Mesenteric fat pad (tissue), 1 donor: Measurements from ENCODE around the gene IQCC. TPM values are rescaled to one million over a fixed set of nuclear protein-coding genes. Genes with fewer than 3 reads are reported as not detected.

ENCODE experiments used
- DNase-seq: peaks from one replicate; pipeline ENCODE4 v3.0.0-alpha.2; 2020; ENCODE audit warnings: low spot score
- total RNA-seq: library from RNA; stranded (reverse); fragmentation: NEBNext Ultra II Directional; extraction: Animal tissue kit (Norgen Biotek cat#: 25700); gene quantifications from one replicate; pipeline ENCODE4 v1.2.1, GENCODE V29; 2021
- donor health status: DM: yes; HTN: yes; CAD: no.

The IQCC gene
- total RNA-seq, 1 donor from 2014 or later = 0.67 TPM

- no peak for DNase-seq
Measured at GRCh38 chr1:32195531-32195930, 9.9 kb upstream of the IQCC start.

GRCh38 chr1:32195972-32196823, 9.3 kb upstream of the IQCC start:
- DNase-seq = no peak

GRCh38 chr1:32197074-32197473, 8.4 kb upstream of the IQCC start:
- no peak for DNase-seq

- no peak for DNase-seq
Measured at GRCh38 chr1:32197837-32198236, 7.6 kb upstream of the IQCC start.

- no peak for DNase-seq
Measured at GRCh38 chr1:32198237-32199042, 7.0 kb upstream of the IQCC start.

- DNase-seq = no peak
Measured at GRCh38 chr1:32199043-32199716, 6.3 kb upstream of the IQCC start.

- no peak for DNase-seq
Measured at GRCh38 chr1:32199717-32200072, 5.8 kb upstream of the IQCC start.

- no peak for DNase-seq
Measured at GRCh38 chr1:32200226-32201010, 5.1 kb upstream of the IQCC start, which contains the start of gene CCDC28B. CCDC28B (plus strand) TSS chr1:32200595; CDS start chr1:32201936, 1,341 bp downstream.

GRCh38 chr1:32201011-32201855, 4.2 kb upstream of the IQCC start:
- no peak for DNase-seq

- DNase-seq = no peak
Measured at GRCh38 chr1:32204943-32205361, 519 bp upstream of the IQCC start.

- DNase-seq = no peak
Measured at GRCh38 chr1:32208469-32208868, 3.0 kb downstream of the IQCC start.

GRCh38 chr1:32208891-32209328, 3.4 kb downstream of the IQCC start, which contains the start of gene DCDC2B:
DCDC2B (plus strand) TSS chr1:32209089; CDS start chr1:32209094, 5 bp downstream.
- no peak for DNase-seq

GRCh38 chr1:32215629-32216480, 10.4 kb downstream of the IQCC start:
- DNase-seq = no peak

- no peak for DNase-seq
Measured at GRCh38 chr1:32216566-32216965, 11.1 kb downstream of the IQCC start.

GRCh38 chr1:32219022-32219421, 13.6 kb downstream of the IQCC start:
- no peak for DNase-seq

- DNase-seq = no peak
Measured at GRCh38 chr1:32220746-32221580, 15.5 kb downstream of the IQCC start.

GRCh38 chr1:32221581-32221979, 16.1 kb downstream of the IQCC start:
- DNase-seq = no peak
